B cell (primary cell): ENCODE measurements around the gene SLC25A39. TPM values are rescaled to one million over a fixed set of nuclear protein-coding genes. Genes with fewer than 3 reads are reported as not detected.

Source experiments
- ATAC-seq: fragments of 200-7000 bp; cut with Tn5 transposase; one replicate; pipeline ENCODE4 v1.10.0; 2021; ENCODE audit warnings: low read depth, mild to moderate bottlenecking, moderate number of reproducible peaks, moderate library complexity
- CTCF ChIA-PET: fragments of 350-600 bp; sonication (Branson Sonifier 250); formaldehyde crosslinking; loops from one replicate; lab custom pipeline; 2021; ENCODE audit warnings: antibody characterized with exemption, inconsistent platforms; lab: Charles Lee
- POLR2A ChIA-PET: fragments of 350-600 bp; sonication (Branson Sonifier 250); formaldehyde crosslinking; loops from one replicate; lab custom pipeline; 2021; ENCODE audit warnings: antibody characterized with exemption; lab: Charles Lee
- DNase-seq: peaks from one replicate; pipeline ENCODE4 v3.0.0; 2013
- H2AFZ ChIP-seq: 2 replicates; pipeline ENCODE4 v1.6.1; 2012; ENCODE audit warnings: mild to moderate bottlenecking, low read depth, low read length; ENCODE audit not compliant: insufficient read depth, poor library complexity, severe bottlenecking
- H3K27ac ChIP-seq, 2 donors: 1 replicate in 1 of 2; 2 replicates in 1 of 2; pipeline ENCODE4 v1.5.1; 2012 to 2013; ENCODE audit warnings: low read length in 2 of 2, mild to moderate bottlenecking in 2 of 2, moderate library complexity in 1 of 2
- H3K27me3 ChIP-seq, 4 experiments: fragments of 200-600 bp in 1 of 4; sonication (generic) in 1 of 4; replicated peaks in 1 of 4; 1 replicate in 2 of 4; 2 replicates in 2 of 4; pipeline versions ENCODE4 v1.6.1 to v1.7.0; 2013 to 2016; ENCODE audit warnings: low read length in 3 of 4, mild to moderate bottlenecking in 2 of 4, mixed read lengths in 1 of 4, moderate library complexity in 1 of 4; ENCODE audit not compliant: insufficient read depth in 4 of 4, control insufficient read depth in 3 of 4; ENCODE audit errors: control extremely low read depth in 1 of 4
- H3K36me3 ChIP-seq, 2 experiments: replicated peaks in 1 of 2; 1 replicate in 1 of 2; 2 replicates in 1 of 2; pipeline versions ENCODE4 v1.6.1 to v1.7.1; 2013; ENCODE audit warnings: low read length in 1 of 2; ENCODE audit not compliant: insufficient read depth in 2 of 2, control insufficient read depth in 1 of 2; ENCODE audit errors: control extremely low read depth in 1 of 2, extremely low read depth in 1 of 2
- H3K4me1 ChIP-seq, 2 donors: fragments of 200-600 bp in 1 of 2; sonication (generic) in 1 of 2; 1 replicate in 1 of 2; 2 replicates in 1 of 2; pipeline versions ENCODE4 v1.5.1 to v1.6.1; 2013 to 2017; ENCODE audit warnings: low read length in 2 of 2; ENCODE audit not compliant: control insufficient read depth in 2 of 2, insufficient read depth in 2 of 2
- H3K4me2 ChIP-seq: replicated peaks from 2 replicates; pipeline ENCODE3; 2012; ENCODE audit warnings: mild to moderate bottlenecking, low read depth, low read length; ENCODE audit not compliant: poor library complexity, severe bottlenecking
- H3K4me3 ChIP-seq, 5 experiments: fragments of 200-600 bp in 1 of 5; sonication (generic) in 1 of 5; 1 replicate in 3 of 5; 2 replicates in 2 of 5; pipeline versions ENCODE4 v1.5.1 to v1.7.0; 2011 to 2016; ENCODE audit warnings: low read length in 4 of 5, mild to moderate bottlenecking in 4 of 5, low read depth in 2 of 5, control low read depth in 1 of 5, moderate library complexity in 1 of 5; ENCODE audit not compliant: insufficient read depth in 1 of 5; ENCODE audit errors: control extremely low read depth in 1 of 5, extremely low read depth in 1 of 5
- H3K79me2 ChIP-seq: fragments of 200-600 bp; sonication (generic); one replicate; pipeline ENCODE4 v1.6.0; 2016; ENCODE audit warnings: low read length; ENCODE audit not compliant: control insufficient read depth, insufficient read depth
- H3K9ac ChIP-seq: fragments of 200-600 bp; sonication (generic); 2 replicates; pipeline ENCODE4 v1.6.1; 2017; ENCODE audit warnings: mild to moderate bottlenecking, low read length, moderate library complexity
- H3K9me3 ChIP-seq, 3 donors: one replicate each; pipeline versions ENCODE4 v1.6.1 to v1.7.1; 2013; ENCODE audit warnings: low read length in 2 of 3; ENCODE audit not compliant: control insufficient read depth in 2 of 3, insufficient read depth in 1 of 3; ENCODE audit errors: control extremely low read depth in 1 of 3
- H4K20me1 ChIP-seq: 2 replicates; pipeline ENCODE4 v1.6.0; 2012; ENCODE audit warnings: mild to moderate bottlenecking, low read length; ENCODE audit not compliant: insufficient read depth, control insufficient read depth, poor library complexity, severe bottlenecking
- H3K27ac Mint-ChIP-seq: one replicate; pipeline ENCODE4 v1.8.0; 2021; ENCODE audit warnings: mixed read lengths
- H3K27me3 Mint-ChIP-seq: one replicate; pipeline ENCODE4 v1.8.0; 2021; ENCODE audit warnings: mixed read lengths
- H3K4me1 Mint-ChIP-seq: one replicate; pipeline ENCODE4 v1.8.0; 2021; ENCODE audit warnings: mixed read lengths
- H3K4me3 Mint-ChIP-seq: one replicate; pipeline ENCODE4 v1.8.0; 2021; ENCODE audit warnings: mixed read lengths
- H3K9me3 Mint-ChIP-seq: one replicate; pipeline ENCODE4 v1.8.0; 2022; ENCODE audit warnings: mixed read lengths; ENCODE audit not compliant: insufficient read depth
- EZH2 ChIP-seq: IDR thresholded peaks from 2 replicates; pipeline ENCODE4 v1.6.1; 2012; ENCODE audit warnings: borderline replicate concordance, low read depth, mild to moderate bottlenecking, moderate library complexity, low read length; ENCODE audit not compliant: insufficient read depth, poor library complexity, severe bottlenecking
- WGBS: methylation state at CpG from one replicate; pipeline ENCODE4 v1.1.5; 2013; ENCODE audit warnings: missing lambda C conversion rate; ENCODE audit not compliant: insufficient coverage; 5-methylcytosine and 5-hydroxymethylcytosine counted together
- intact Hi-C: fragments of 100-400 bp; cut with micrococcal nuclease; formaldehyde crosslinking; loops from one replicate; pipeline ENCODE4 v1.10.0; 2022
- polyA plus RNA-seq: library from polyadenylated mRNA; depleted of rRNA; stranded (reverse); fragments of >200 nt; gene quantifications from 2 replicates; pipeline ENCODE4 v1.2.3, GENCODE V29; 2012
- total RNA-seq, 2 donors: library from RNA; stranded (reverse); fragments of 120-200 nt in 1 of 2; gene quantifications; 1 replicate in 1 of 2; 2 replicates in 1 of 2; pipeline versions ENCODE4 v1.2.3 to v1.2.4, GENCODE V29; 2013 to 2022
- TF ChIP-seq, protein P1 (sequence below): fragments of 200-600 bp; IDR thresholded peaks from one replicate; pipeline ENCODE4 v1.8.0; 2022; ENCODE audit warnings: antibody characterized with exemption, mild to moderate bottlenecking

Gene SLC25A39
- total and polyA plus RNA-seq, 2 donors (not counting 1 experiment from before 2014, with no cell fraction given) = 88.4 to 160 TPM

DNA sequence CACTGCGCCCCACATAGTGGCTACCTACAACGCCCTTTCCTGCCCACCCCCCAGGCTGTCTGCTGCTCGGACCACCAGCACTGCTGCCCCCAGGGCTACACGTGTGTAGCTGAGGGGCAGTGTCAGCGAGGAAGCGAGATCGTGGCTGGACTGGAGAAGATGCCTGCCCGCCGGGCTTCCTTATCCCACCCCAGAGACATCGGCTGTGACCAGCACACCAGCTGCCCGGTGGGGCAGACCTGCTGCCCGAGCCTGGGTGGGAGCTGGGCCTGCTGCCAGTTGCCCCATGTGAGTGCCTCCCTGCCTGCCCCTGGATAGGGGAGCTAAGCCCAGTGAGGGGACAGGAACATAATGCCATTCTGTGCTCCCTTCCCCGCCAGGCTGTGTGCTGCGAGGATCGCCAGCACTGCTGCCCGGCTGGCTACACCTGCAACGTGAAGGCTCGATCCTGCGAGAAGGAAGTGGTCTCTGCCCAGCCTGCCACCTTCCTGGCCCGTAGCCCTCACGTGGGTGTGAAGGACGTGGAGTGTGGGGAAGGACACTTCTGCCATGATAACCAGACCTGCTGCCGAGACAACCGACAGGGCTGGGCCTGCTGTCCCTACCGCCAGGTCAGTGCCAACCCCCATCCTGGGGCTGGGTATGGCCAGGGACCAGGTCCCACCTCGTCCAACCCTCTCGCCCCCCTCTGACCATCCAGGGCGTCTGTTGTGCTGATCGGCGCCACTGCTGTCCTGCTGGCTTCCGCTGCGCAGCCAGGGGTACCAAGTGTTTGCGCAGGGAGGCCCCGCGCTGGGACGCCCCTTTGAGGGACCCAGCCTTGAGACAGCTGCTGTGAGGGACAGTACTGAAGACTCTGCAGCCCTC lies 27.6 kb upstream of the SLC25A39 start:
- H2AFZ ChIP-seq = no peak overlapping the region
- H3K4me2 ChIP-seq = no peak overlapping the region
- Mint-ChIP-seq H3K4me1 (peaks cover 26% of the 10 kb centered on the region), H3K27me3 (no peaks in the 10 kb centered on the region), H3K4me3 (peak overlapping the region; percentile 79), H3K27ac (peak overlapping the region; percentile 50), H3K9me3 (no peaks in the 10 kb centered on the region)
- no peaks in the 10 kb centered on the region for H3K27me3 ChIP-seq
- intact Hi-C loops = loop anchor here (5.0 kb wide), 1 partner anchor 410 kb away; the partner anchor contains the start of gene PPY
- H4K20me1 ChIP-seq = peaks cover 36% of the 10 kb centered on the region
- H3K4me1 ChIP-seq = peaks cover 26 to 32% of the 10 kb centered on the region in 2 donors
- peaks cover 0 to 40% of the 10 kb centered on the region in 2 experiments for H3K36me3 ChIP-seq
- ATAC-seq = no peak
- TF ChIP-seq, protein P1, sequence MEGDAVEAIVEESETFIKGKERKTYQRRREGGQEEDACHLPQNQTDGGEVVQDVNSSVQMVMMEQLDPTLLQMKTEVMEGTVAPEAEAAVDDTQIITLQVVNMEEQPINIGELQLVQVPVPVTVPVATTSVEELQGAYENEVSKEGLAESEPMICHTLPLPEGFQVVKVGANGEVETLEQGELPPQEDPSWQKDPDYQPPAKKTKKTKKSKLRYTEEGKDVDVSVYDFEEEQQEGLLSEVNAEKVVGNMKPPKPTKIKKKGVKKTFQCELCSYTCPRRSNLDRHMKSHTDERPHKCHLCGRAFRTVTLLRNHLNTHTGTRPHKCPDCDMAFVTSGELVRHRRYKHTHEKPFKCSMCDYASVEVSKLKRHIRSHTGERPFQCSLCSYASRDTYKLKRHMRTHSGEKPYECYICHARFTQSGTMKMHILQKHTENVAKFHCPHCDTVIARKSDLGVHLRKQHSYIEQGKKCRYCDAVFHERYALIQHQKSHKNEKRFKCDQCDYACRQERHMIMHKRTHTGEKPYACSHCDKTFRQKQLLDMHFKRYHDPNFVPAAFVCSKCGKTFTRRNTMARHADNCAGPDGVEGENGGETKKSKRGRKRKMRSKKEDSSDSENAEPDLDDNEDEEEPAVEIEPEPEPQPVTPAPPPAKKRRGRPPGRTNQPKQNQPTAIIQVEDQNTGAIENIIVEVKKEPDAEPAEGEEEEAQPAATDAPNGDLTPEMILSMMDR = no peak
- TF ChIP-seq EZH2 = no peak
- WGBS = 91% methylated on average over 36 of the region's 36 CpGs
- no peak overlapping the region for H3K27ac ChIP-seq
- H3K9me3 ChIP-seq = peaks cover 0 to 3% (median 0%) of the 10 kb centered on the region in 3 donors
- no peak overlapping the region for H3K4me3 ChIP-seq
- no peaks in the 10 kb centered on the region for H3K79me2 ChIP-seq
- ChIA-PET POLR2A (interaction anchor here (1.4 kb wide), 1 partner anchor 25 kb away, joined by 3 read pairs; no protein-coding TSS in a partner anchor), CTCF (interaction anchor here (0.9 to 10.1 kb wide), 10 partner anchors 10 to 311 kb away, joined by 3 to 117 read pairs (median 12); partner anchors contain the start of genes FAM171A2 and SLC25A39)
- no peak for DNase-seq
- no peak overlapping the region for H3K9ac ChIP-seq
